TTC549 (cell line): ENCODE results near the gene CREB3L2.
"Not testable (repeated sequence)": the region's sequence is repeated elsewhere in the genome, so short reads cannot be mapped to it uniquely, and the experiment has no call there.

Source experiments
- FAIRE-seq: peaks from 2 replicates; lab custom pipeline; 2012; peaks lifted over from hg19 to GRCh38; lab: Jason Lieb, UNC

The CREB3L2 gene

GRCh38 chr7:137968890-137969289 is 33.0 kb downstream of the CREB3L2 start:
- FAIRE-seq = no peak

- not testable (repeated sequence) for FAIRE-seq
Observed at GRCh38 chr7:137968339-137968738, 33.5 kb downstream of the CREB3L2 start.

GRCh38 chr7:137967143-137968018 is 34.5 kb downstream of the CREB3L2 start:
- no peak for FAIRE-seq

GRCh38 chr7:137966641-137967142 is 35.2 kb downstream of the CREB3L2 start:
- no peak for FAIRE-seq

- FAIRE-seq = no peak
Observed at GRCh38 chr7:137965942-137966640, 35.8 kb downstream of the CREB3L2 start.

- FAIRE-seq = no peak
Observed at GRCh38 chr7:137964824-137965545, 36.9 kb downstream of the CREB3L2 start.

GRCh38 chr7:137962875-137963507 is 38.9 kb downstream of the CREB3L2 start:
- FAIRE-seq = no peak

GRCh38 chr7:137962491-137962874 is 39.4 kb downstream of the CREB3L2 start:
- FAIRE-seq = no peak

GRCh38 chr7:137961200-137962177 is 40.4 kb downstream of the CREB3L2 start:
- FAIRE-seq = no peak

GRCh38 chr7:137960020-137960419 is 41.9 kb downstream of the CREB3L2 start:
- no peak for FAIRE-seq

GRCh38 chr7:137958470-137959431 is 43.1 kb downstream of the CREB3L2 start:
- no peak for FAIRE-seq

- FAIRE-seq = no peak
Observed at GRCh38 chr7:137957887-137958286, 44.0 kb downstream of the CREB3L2 start.

GRCh38 chr7:137956591-137956990 is 45.3 kb downstream of the CREB3L2 start:
- FAIRE-seq = no peak

- no peak for FAIRE-seq
Observed at GRCh38 chr7:137956183-137956582, 45.7 kb downstream of the CREB3L2 start.

GRCh38 chr7:137954614-137955013 is 47.3 kb downstream of the CREB3L2 start:
- FAIRE-seq = no peak

- no peak for FAIRE-seq
Observed at GRCh38 chr7:137953665-137954470, 48.0 kb downstream of the CREB3L2 start.

GRCh38 chr7:137953043-137953664 is 48.7 kb downstream of the CREB3L2 start:
- no peak for FAIRE-seq

GRCh38 chr7:137952426-137952805 is 49.5 kb downstream of the CREB3L2 start:
- FAIRE-seq = no peak
